HG03045 (cell line): ENCODE results near the gene HSD3B7.

Source experiments
- ATAC-seq: cut with Tn5 transposase; IDR thresholded peaks from one replicate; pipeline ENCODE4 v1.9.1; 2021; ENCODE audit warnings: mild to moderate bottlenecking, moderate library complexity; ENCODE audit not compliant: unreplicated experiment

The HSD3B7 gene

GRCh38 chr16:30982548-30983288 lies 2.3 kb upstream of the HSD3B7 start:
- no peak for ATAC-seq

- no peak for ATAC-seq
Measured at GRCh38 chr16:30983289-30983889, 1.6 kb upstream of the HSD3B7 start.

- ATAC-seq: no peak
Measured at GRCh38 chr16:30983898-30984610, 953 bp upstream of the HSD3B7 start.

- ATAC-seq: no peak
Measured at GRCh38 chr16:30985401-30986128, 558 bp downstream of the HSD3B7 start.

GRCh38 chr16:30986129-30986991 lies 1.4 kb downstream of the HSD3B7 start:
- no peak for ATAC-seq

GRCh38 chr16:30987581-30988190 lies 2.7 kb downstream of the HSD3B7 start:
- no peak for ATAC-seq

GRCh38 chr16:30989469-30990047 lies 4.6 kb downstream of the HSD3B7 start:
- ATAC-seq: no peak

GRCh38 chr16:30990105-30990504 lies 5.1 kb downstream of the HSD3B7 start:
- no peak for ATAC-seq

GRCh38 chr16:30991052-30991451 lies 6.0 kb downstream of the HSD3B7 start:
- ATAC-seq: no peak

GRCh38 chr16:30992276-30992780 lies 7.3 kb downstream of the HSD3B7 start:
- no peak for ATAC-seq

GRCh38 chr16:30992931-30993816 lies 8.2 kb downstream of the HSD3B7 start:
- ATAC-seq: no peak

GRCh38 chr16:30995927-30996323 lies 10.9 kb downstream of the HSD3B7 start:
- ATAC-seq: no peak

GRCh38 chr16:30996324-30996984 lies 11.4 kb downstream of the HSD3B7 start:
- ATAC-seq: no peak

GRCh38 chr16:30996985-30997724 lies 12.1 kb downstream of the HSD3B7 start:
- ATAC-seq: peak; percentile 68

GRCh38 chr16:30997725-30998711 lies 13.0 kb downstream of the HSD3B7 start:
- no peak for ATAC-seq
